ENCODE measurements around the gene DYDC1.
"Not testable (repeated sequence)": the region's sequence is repeated elsewhere in the genome, so short reads cannot be mapped to it uniquely, and the experiment has no call there.

Gene DYDC1

DNA sequence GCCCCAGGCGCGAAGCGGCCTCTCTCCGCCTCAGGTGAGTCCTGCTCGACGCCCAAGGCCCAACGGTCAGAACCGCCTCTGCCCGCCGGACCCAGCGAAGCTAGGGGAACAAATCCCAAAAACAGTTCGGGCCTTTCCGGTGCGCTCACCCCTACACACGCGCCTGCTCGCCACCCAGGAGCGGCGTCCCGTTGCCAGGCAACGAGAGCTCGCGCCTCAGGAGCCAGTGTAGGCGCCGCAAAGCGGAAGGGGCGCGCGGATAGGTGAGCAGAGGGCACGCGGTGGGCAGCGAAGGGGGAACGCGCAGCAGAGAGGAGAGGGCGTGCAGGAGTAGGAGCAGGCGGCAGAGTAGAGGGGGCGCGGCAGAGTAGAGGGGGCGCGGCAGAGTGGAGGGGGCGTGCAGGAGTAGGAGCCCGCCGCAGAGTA lies at the start of gene DYDC1, which contains the start of gene DYDC2:
Gene DYDC1 (minus strand): TSS at position 193 of the 426 bp plus-strand sequence. CDS start 4,154 bp downstream, outside the sequence.
Gene DYDC2 (plus strand): TSS at position 219 of the 426 bp plus-strand sequence. CDS start 5,663 bp downstream, outside the sequence.
- DNase-seq (ENCODE audit: low read depth): peak; percentile 14

DNA sequence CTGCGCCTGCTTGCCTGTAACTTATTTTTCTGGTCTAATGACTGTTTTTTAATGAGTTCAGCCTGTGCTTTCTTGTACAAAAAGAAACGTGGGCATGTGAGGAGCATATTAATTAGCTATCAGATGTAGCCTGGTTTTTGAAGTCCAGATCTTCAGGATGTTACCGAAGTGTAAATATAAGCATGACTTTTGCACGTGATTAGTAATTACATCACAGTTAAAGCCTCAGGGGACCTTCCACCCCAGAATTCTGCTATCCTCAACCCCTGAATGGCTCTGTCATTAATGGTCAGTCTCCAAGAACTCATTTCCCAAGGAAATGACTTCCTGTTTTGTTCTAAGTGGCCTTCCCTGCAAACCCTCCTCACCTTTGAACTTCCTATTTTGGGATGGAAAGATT lies 49.6 kb upstream of the DYDC1 start:
- DNase-seq (ENCODE audit: low read depth): no peak

DNA sequence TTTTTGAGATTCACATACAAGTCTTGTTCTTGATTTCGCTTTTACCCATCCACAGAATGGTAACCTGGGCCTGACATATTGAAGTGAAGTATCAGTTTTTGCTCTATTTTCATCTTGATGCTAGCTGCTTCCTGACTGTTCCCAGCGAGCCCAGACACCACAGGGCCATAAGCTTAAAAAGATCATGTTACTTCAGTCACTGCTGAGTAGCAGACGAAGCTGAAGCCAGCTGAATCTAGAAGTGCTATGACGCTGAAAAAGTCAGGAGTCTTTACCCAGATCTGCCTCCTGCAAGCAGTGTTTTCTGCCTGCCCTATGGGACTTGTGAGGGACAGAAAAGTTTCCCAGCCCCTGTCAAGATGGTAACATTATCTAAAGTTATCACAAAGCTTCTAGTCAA lies 49.1 kb upstream of the DYDC1 start:
- peak; percentile 52 for DNase-seq (ENCODE audit: low read depth)

DNA sequence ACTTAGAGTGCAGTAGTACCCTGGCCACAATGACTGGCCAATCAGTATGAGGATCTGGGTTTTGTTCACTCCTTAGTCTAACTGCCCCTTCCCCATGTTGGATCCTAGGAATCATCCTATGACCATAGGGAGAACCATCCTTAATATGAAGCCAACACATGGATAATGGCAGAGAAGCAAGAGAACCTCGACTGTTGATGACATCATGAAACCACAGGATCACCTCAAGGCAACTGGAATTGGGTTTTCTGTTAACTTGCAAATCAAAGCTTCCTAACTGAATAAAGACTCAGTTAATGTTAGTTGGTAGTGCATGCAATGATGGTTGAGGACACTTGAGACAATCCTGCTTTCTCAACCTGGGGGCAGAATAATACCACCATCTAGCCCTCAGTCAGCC lies 48.5 kb upstream of the DYDC1 start:
- no peak for DNase-seq (ENCODE audit: low read depth)

DNA sequence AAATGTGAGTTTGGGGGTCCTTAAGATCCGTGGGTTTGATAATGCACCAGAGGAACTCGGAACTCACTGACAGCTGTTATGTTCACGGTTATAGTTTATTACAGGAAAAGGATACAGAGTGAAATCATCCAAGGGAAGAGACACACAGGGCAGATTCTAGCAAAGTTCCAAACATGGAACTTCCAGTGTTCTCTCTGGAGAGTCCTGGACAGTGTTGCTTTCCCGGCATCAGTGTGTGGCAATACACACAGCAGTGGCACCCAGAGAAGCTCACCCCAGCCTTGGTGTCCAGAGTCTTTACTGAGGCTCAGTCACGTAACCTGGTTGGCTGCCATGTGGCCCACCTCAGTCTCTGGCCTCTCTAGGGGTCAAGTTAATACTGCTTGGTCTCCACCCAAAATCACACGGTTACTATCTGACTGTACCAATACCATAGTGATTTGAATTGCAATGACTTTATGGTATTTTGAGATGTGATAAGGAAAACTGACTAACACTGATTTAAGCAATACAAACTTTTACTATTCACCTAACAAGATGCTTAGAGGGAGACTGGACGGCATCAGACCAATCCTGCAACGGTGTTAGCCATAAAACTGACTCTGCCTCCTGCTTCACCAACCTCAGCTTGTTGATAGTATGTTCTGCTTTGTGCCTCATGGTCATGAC lies 43.7 kb upstream of the DYDC1 start:
- DNase-seq (ENCODE audit: low read depth): no peak

DNA sequence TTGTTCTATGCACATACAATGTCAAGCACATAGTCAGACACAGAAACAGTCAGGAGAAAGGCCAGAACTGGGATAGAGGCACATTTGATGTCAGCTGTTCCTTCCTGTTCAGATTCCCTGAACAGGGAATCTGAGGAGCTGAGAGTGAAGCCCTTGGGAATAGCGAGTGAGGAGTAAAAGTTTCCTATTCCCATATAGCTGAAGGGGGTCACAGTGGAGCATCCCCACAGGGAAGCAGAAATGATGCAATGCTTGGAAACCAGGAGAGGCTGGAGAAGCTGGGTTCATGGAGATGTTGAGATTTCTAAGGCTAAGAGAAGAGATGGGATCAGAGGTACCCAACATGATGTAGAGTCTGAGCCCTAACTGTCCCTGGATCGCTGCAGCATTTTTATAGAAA lies 40.5 kb upstream of the DYDC1 start:
- no peak for DNase-seq (ENCODE audit: low read depth)

DNA sequence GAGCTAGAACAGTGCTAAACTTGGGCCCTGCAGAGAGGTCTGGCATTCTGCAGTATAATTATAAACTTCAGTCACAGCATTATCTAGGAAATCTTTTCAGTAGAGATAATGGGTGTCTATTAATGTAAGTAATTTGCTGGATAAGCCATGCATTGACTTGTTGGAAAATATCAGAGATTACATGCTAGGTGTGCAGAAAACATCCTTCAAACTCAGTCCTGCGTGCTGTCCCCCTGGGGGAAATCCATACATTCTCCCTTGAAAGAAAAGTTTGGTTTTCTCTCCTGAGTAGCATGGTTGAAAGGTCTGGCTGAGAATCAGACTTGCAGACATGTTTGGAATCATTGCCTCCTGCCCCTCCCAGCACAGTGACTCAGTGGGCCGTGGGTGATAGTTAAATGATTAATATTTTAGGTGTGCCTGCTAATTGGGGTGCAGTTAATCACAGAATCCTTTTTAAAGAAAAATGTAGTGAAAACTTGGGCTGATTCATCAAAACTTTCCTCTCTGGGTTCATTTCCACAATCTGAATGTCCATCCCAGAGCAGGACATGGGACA lies 37.9 kb upstream of the DYDC1 start:
- no peak for DNase-seq (ENCODE audit: low read depth)

DNA sequence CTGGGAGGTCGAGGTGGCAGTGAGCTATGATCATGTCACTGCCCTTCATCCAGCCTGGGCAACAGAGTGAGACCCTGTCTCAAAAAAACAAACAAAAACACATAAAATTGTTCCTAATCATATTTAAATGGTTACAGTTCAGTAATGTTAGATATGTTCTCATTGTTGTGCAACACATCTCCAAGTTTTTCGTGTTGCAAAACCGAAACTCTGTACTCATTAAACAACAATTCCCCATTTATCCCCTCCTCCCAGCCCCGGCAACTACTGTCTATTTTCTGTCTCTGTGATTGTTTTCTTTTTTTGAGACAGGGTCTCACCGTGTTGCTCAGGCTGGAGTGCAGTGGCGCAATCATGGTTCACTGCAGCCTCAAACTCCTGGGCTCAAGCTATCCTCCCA lies 35.7 kb upstream of the DYDC1 start:
- peak; percentile 65 for DNase-seq (ENCODE audit: low read depth)

DNA sequence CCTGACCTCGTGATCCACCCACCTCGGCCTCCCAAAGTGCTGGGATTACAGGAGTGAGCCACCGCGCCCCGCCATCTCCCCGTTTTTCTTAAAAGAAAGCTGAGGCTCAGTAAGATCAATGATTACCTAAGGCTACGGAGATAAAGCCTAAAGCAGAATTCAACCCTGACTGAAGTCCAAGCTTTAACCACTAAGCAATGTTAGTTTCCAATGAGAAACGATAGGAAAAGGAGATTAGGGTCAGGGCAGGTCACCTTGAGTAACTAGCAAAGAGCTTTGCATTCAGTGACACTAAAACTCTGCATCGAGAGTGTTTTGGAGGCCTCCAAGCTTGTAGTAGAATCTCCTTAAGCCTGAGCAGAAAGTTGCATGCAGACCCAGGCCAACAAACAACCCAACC lies 34.2 kb upstream of the DYDC1 start:
- DNase-seq (ENCODE audit: low read depth): no peak

DNA sequence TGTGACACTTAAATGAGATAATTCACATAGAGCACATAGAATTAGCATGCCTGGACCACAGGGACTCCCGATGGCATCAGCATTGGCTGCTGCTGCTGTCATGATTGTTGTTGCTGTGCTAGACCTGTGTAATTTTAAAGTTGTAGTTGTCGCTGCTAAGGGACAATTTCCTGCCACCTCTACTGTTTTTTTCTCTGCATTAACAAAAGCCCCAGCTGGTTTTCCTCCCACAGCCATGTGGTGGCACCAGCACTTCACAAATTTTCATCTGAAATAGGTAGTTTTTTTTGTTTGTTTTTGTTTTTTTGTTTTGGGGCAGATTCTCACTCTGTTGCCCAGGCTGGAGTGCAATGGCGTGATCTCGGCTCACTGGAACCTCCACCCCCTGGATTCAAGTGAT lies 26.4 kb upstream of the DYDC1 start:
- peak; percentile 34 for DNase-seq (ENCODE audit: low read depth)

DNA sequence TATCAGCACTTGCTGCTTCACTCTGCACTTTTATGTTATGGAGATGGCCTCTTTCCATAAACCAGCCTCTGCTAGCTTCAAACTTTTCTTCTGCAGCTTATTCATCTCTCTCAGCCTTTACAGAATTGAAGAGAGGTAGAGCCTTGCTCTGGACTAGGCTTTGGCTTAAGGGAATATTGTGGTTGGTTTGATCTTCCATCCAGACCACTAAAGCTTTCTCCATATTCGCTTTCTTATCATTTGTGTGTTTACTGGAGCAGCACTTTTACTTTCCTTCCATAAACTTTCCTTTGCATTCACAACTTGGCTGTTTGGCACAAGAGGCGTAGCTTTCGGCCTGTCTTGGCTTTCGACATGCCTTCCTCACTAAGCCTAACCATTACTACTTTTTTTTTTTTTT lies 23.6 kb upstream of the DYDC1 start:
- DNase-seq (ENCODE audit: low read depth): no peak

DNA sequence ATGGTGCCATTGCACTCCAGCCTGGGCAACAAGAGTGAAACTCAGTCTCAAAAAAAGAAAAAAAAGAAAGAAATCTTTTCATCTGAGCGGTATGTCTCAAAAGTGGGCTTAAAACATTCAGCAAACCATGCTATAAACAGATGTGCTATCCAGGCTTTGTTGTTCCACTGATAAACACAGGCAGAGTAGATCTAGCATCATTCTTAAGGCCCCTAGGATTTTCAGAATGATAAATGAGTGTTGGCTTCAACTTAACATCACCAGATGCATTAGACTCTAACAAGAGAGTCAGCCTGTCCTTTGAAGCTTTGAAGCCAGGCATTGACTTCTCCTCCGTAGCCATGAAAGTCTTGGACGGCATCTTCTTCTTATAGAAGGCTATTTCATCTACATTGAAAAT lies 23.1 kb upstream of the DYDC1 start:
- no peak for DNase-seq (ENCODE audit: low read depth)

DNA sequence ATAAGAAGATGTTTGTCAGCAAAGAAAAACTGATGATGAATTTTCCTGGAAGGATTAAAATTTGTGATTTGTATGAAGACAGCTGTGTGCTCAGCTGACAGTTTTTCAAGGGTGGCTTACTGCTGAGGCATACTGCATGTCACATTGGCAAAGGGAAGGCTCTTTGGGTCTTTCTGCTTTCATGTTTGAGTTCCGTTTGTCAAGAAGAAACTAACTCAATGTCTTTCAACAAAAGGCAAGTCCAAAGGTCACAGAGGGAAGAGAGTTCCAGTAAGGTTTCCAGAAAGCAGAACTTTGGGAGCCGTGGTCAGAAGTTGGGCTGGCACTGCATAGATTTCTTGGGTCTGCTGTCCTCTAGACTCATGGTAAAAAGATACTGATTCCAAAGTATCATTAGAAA lies 16.9 kb upstream of the DYDC1 start:
- DNase-seq (ENCODE audit: low read depth): no peak

DNA sequence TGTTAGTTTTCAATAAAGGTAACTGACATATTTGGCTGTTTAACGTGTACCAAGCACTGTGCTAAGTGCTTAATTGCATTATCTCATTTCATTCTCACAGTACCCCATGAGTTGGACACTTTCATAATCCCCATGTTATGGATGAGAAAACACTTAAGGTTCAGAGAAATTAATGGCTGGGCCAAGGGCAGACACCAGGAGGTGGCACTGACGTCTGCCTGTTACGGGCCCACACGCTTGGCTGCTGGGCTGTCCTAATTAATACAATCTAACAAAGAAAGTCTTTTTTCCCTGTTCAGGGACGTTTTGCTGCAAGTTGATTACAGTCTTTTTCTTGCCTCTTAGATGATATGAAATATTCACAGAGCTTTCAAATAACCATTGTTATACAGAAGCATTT lies 16.1 kb upstream of the DYDC1 start:
- no peak for DNase-seq (ENCODE audit: low read depth)

DNA sequence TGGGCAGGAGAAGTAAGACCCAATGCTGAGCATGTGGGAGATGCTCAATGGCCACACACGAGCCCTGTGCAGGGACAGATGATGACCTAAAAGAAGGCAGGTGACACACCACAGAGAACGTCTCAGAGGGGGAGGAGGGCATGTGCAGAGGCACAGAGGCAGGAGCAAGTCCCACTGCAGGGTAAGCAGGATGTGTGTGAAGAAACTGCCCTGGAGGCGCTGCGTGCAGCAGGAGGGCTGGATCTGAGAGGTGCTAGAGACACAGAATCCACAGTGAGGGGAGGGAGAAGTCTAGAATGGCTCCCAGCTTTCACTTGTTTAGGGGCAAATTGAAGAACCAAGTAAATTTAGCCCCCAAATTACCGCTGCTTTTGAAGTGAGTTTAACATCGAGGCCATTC lies 14.9 kb upstream of the DYDC1 start:
- no peak for DNase-seq (ENCODE audit: low read depth)

DNA sequence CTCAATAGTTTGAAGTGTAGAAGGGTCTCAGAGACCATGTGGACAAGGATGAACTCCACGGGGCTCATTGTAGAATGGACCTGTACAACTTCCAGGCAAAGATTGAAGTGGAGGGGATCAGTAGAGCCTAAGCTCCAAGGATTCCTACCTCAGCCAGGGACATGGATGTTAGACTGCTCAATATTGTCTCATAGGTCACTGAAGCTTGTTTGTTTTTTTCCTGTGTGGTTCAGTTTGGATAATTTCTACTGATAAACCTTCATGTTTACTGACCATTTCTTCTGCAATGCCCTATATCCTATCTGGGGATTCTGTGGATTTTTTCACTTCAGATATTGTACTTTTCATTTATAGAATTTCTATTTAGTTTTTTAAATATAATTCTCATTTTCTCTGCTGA lies 9.0 kb upstream of the DYDC1 start:
- DNase-seq (ENCODE audit: low read depth): no peak

DNA sequence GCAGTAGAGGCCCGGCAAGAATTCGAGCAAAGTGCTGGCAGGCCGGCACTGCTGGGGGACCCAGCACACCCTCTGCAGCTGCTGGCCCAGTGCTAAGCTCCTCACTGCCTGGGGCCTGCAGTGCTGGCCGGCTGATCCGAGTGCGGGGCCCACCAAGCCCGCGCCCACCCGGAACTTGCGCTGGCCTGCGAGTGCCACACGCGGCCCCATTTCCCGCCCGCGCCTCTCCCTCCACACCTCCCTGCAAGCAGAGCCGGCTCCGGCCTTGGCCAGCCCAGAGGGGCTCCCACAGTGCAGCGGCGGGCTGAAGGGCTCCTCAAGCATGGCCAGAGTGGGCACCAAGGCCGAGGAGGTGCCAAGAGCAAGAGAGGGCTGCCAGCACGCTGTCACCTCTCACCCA lies 3.1 kb upstream of the DYDC1 start:
- no peak for DNase-seq (ENCODE audit: low read depth)

DNA sequence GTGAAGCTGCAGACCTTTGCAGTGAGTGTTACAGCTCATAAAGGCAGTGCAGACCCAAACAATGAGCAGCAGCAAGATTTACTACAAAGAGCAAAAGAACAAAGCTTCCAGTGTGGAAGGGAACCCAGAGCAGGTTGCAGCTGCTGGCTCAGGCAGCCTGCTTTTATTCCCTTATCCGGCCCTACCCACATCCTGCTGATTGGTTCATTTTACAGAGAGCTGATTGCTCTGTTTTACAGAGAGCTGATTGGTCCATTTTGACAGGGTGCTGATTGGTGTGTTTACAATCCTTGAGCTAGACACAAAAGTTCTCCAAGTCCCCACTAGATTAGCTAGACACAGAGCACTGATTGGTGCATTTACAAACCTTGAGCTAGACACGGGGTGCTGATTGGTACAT lies 2.4 kb upstream of the DYDC1 start:
- not testable (repeated sequence) for DNase-seq (ENCODE audit: low read depth)

DNA sequence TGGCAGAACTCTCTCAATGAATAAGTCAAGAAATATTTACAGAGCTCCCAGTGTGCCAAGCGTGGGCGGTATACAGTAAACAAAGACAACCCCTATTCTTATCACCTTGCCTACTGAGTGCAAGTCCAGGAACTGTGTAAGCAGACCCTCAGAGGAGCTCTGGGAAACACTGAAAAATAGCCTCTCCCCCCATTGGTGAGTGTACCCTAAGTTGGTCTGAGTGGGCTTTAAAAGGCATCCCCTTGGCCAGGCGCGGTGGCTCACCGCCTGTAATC lies 1.2 kb upstream of the DYDC1 start:
- no peak for DNase-seq (ENCODE audit: low read depth)

DNA sequence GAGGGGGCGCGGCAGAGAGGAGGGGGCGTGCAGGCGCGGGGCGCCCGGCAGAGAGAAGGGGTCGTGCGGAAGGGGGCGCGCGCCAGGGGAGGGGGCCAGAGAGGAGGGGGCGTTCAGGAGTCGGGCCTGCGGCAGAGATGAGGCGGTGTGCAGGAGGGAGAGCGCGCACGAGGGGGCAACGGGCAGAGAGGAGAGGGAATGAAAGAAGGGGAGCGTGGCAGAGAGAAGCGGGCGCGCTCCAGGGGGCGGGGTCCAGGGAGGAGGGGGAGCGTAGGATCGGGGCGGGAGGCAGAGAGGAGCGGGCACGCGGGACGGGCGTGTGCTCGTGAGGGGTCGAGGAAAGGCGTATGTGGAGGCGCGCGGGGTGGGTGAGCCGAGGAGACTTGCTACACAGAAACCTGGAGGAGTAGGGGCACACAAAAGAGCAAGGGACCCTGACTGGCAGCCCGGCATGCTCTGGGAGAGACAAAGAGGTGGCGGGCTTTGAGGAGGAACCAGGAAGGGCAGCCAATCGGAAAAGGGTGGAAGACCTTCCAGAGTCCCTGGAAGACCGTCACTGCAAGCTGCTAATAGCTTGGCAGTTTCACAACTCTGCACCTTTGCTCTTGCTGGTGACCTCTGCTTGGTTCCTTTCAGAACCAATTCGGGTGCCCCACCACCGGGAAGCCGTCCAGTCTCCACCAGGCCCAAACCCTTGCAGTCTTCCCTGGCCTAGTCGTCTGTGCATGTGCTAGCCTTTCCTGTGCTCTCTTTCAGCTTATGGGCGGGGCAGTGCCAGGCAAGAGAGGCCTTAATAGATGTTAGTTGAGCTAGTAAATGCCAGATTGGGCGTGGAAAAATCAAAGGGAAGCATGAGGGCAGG lies 665 bp upstream of the DYDC1 start:
- DNase-seq (ENCODE audit: low read depth): no peak

DNA sequence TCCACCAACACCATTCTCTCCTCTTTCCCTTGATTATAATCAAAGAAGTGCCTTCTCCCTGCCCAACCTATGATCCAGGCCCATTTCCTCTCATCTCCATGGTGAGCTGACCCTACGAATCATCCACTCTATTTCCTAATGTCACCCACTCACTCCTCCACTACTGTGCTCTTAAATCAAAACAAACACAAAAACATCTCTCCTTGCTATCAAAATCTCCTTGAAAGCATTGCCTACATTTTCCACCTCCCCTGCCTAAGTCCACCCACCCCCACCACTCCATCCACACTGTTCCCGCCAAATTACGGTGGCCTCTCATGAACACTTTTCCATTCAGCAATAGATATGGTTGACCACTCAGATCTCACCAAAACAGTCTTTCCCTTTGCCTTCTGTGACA lies 5.3 kb downstream of the DYDC1 start:
- no peak for DNase-seq (ENCODE audit: low read depth)

DNA sequence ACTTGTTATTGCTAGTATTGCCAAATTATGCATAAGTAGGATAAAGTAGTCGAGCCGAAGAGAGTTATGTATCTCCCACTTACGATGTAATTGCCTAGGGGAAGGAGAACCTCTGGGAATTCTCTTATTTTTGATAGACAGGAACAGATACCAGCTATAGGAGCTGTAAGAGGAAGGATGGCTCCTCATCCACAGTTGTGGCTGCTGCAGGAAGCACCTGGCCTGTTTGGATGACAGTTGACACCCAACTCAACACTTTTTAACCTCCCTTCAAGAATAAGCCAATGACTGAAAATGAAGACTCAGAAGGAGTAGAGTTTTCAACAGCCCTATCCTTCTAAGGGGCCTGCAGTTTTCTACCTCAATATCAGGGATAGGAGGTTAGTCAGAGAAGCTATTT lies 6.3 kb downstream of the DYDC1 start:
- no peak for DNase-seq (ENCODE audit: low read depth)

DNA sequence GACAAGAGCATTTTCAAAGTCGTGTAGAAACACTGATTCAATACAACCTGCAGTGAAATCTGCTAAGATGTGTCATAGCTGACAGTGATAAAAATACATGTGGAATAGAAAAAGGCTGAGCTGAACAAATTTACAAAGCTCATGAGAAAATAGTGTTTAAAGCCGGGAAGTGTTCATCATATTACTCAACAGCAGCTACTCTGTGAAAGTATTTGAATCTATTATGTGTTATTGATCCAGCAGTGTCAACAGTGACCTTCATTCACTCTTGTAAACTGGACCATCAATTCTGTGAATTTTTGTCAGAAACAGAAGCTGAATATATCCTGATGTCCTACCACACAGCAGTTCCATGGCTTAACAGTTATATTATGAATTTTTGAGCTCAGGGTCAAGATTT lies 11.6 kb downstream of the DYDC1 start:
- no peak for DNase-seq (ENCODE audit: low read depth)

Data from iris pigment epithelial cell (primary cell).